ENCODE data around the gene GSTM3. TPM values are rescaled to one million over a fixed set of nuclear protein-coding genes. Genes with fewer than 3 reads are reported as not detected.
"Not testable (repeated sequence)": the region's sequence is repeated elsewhere in the genome, so short reads cannot be mapped to it uniquely, and the experiment has no call there.

GSTM3 gene
- total and polyA plus RNA-seq, 2 donors from 2014 or later: 54.7 to 405 TPM

GRCh38 chr1:109684777-109685176 lies 56.1 kb downstream of the GSTM3 start:
- FAIRE-seq; H3K27me3 ChIP-seq (ENCODE audit: control insufficient read depth, insufficient read depth, low read length); intact Hi-C loops (cut with DNase I): not testable (repeated sequence)

More at GRCh38 chr1:109684777-109685176, 56.1 kb downstream of the GSTM3 start:
- not testable (repeated sequence) for H3K4me1 ChIP-seq (ENCODE audit: control insufficient read depth in 2 of 3, insufficient read depth in 2 of 3, low read depth in 1 of 3, low read length in 3 of 3); DNase-seq; H3K4me3 ChIP-seq (ENCODE audit: low read length in 3 of 3); H3K9me3 ChIP-seq (ENCODE audit: control insufficient read depth in 2 of 3, insufficient read depth in 1 of 3, low read length in 3 of 3); H3K9ac ChIP-seq (ENCODE audit: low read length in 3 of 3); H3K36me3 ChIP-seq (ENCODE audit: control insufficient read depth in 2 of 3, insufficient read depth in 3 of 3, low read length in 3 of 3); H3K27ac ChIP-seq (ENCODE audit: low read depth in 2 of 2, low read length in 2 of 2)

Other genes with a start within 250 kb of the GSTM3 start
- 18.0 TPM for gene CYB561D1, start 246.9 kb downstream of the GSTM3 start, total RNA-seq
- 5.2 TPM for gene CYB561D1, start 246.9 kb downstream of the GSTM3 start, polyA plus RNA-seq (ENCODE audit: insufficient read depth, low read depth, low replicate concordance)
- 8.5 TPM for gene AMIGO1, start 231.3 kb downstream of the GSTM3 start, total RNA-seq
- gene AMIGO1, start 231.3 kb downstream of the GSTM3 start, polyA plus RNA-seq (ENCODE audit: insufficient read depth, low read depth, low replicate concordance): 5.1 TPM
- gene GPR61, start 201.2 kb downstream of the GSTM3 start, total RNA-seq: not detected
- not detected for gene GPR61, start 201.2 kb downstream of the GSTM3 start, polyA plus RNA-seq (ENCODE audit: insufficient read depth, low read depth, low replicate concordance)
- gene GNAI3, start 192.4 kb downstream of the GSTM3 start, total RNA-seq: 8.0 TPM
- gene GNAI3, start 192.4 kb downstream of the GSTM3 start, polyA plus RNA-seq (ENCODE audit: insufficient read depth, low read depth, low replicate concordance): 4.2 TPM
- gene GNAT2, start 121.4 kb downstream of the GSTM3 start, total RNA-seq: not detected
- not detected for gene GNAT2, start 121.4 kb downstream of the GSTM3 start, polyA plus RNA-seq (ENCODE audit: insufficient read depth, low read depth, low replicate concordance)
- 55.3 TPM for gene AMPD2, start 121.2 kb downstream of the GSTM3 start, total RNA-seq
- 21.1 TPM for gene AMPD2, start 121.2 kb downstream of the GSTM3 start, polyA plus RNA-seq (ENCODE audit: insufficient read depth, low read depth, low replicate concordance)
- 34.0 TPM for gene GSTM4, start 84.9 kb downstream of the GSTM3 start, total RNA-seq
- gene GSTM4, start 84.9 kb downstream of the GSTM3 start, polyA plus RNA-seq (ENCODE audit: insufficient read depth, low read depth, low replicate concordance): 117 TPM
- gene GSTM2, start 73.0 kb downstream of the GSTM3 start, total RNA-seq: 47.1 TPM
- 116 TPM for gene GSTM2, start 73.0 kb downstream of the GSTM3 start, polyA plus RNA-seq (ENCODE audit: insufficient read depth, low read depth, low replicate concordance)
- gene GSTM1, start 53.2 kb downstream of the GSTM3 start, total RNA-seq: not detected
- gene GSTM1, start 53.2 kb downstream of the GSTM3 start, polyA plus RNA-seq (ENCODE audit: insufficient read depth, low read depth, low replicate concordance): 61.2 TPM
- 4.2 TPM for gene GSTM5, start 28.8 kb downstream of the GSTM3 start, total RNA-seq
- gene GSTM5, start 28.8 kb downstream of the GSTM3 start, polyA plus RNA-seq (ENCODE audit: insufficient read depth, low read depth, low replicate concordance): 9.1 TPM
- 1.8 TPM for gene EPS8L3, start 22.9 kb upstream of the GSTM3 start, total RNA-seq
- not detected for gene EPS8L3, start 22.9 kb upstream of the GSTM3 start, polyA plus RNA-seq (ENCODE audit: insufficient read depth, low read depth, low replicate concordance)
- 33.8 TPM for gene CSF1, start 169.8 kb upstream of the GSTM3 start, total RNA-seq
- gene CSF1, start 169.8 kb upstream of the GSTM3 start, polyA plus RNA-seq (ENCODE audit: insufficient read depth, low read depth, low replicate concordance): 11.1 TPM
- 125 TPM for gene AHCYL1, start 243.7 kb upstream of the GSTM3 start, total RNA-seq
- gene AHCYL1, start 243.7 kb upstream of the GSTM3 start, polyA plus RNA-seq (ENCODE audit: insufficient read depth, low read depth, low replicate concordance): 103 TPM

All from kidney (tissue), 11 donors.